Measurements from ENCODE around the gene MMUT.
"Not testable (repeated sequence)": the region's sequence is repeated elsewhere in the genome, so short reads cannot be mapped to it uniquely, and the experiment has no call there.

The MMUT gene

DNA sequence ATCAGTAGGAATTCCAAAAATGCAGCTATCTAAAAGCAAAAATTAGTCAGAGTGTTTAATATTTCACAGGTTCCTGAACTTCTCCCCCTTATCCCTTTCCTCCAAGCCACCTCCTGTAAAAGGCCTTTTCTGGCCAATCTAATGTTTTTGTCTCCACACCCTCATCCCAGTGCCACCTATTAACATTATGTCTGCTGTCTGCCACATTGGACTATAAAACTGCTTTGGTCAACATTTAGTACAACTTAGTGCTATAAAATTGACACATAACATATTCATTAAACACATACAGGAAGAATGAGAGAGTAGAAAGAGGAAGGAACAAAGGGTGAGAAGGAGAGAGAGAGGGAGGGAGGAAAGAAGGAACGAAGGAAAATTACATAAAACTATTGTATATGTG, 47.7 kb downstream of the MMUT start:
- no peak for DNase-seq

DNA sequence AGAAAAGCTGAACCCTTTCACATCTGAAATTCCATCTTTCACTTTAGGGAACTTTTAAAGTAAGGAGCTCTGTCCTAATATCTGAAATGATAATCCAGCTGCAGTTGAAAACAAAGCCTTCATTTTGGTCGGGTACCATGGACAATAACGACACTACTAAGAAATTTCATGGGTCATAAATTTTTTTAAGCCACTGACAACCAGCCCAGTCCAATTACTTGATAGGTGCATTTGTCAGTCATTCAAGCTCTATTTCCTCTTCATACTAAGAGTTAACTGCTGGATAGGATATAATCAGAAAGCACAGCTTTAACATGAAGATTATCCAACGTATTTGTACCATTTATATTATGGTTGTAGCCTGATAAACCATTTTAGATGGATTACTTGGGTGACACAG, 52.5 kb downstream of the MMUT start:
- DNase-seq = no peak

- DNase-seq = peak; percentile 55
These were observed 53.0 kb downstream of the MMUT start for GRCh38 chr6:49409951-49410542.

- peak; percentile 55 for DNase-seq
These were observed 56.6 kb downstream of the MMUT start for GRCh38 chr6:49406250-49406970.

DNA sequence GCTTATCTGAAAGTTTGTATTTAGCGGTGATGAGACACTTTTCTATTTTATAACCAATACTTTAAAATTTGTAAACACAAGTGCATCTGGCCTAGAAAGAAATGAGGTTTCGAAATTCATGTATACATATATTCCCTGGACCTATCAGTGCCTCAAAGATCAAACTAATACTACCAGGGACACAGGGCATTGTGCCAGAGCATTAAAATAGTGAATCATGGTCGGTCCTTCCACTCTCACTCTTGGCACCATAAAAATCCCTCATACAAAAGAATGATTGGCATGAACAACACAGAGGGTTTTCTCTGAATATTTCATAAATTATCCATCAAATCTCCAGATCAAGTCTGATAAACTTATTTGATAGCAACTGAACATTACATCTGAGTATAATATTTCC, 62.0 kb downstream of the MMUT start:
- DNase-seq = no peak

DNA sequence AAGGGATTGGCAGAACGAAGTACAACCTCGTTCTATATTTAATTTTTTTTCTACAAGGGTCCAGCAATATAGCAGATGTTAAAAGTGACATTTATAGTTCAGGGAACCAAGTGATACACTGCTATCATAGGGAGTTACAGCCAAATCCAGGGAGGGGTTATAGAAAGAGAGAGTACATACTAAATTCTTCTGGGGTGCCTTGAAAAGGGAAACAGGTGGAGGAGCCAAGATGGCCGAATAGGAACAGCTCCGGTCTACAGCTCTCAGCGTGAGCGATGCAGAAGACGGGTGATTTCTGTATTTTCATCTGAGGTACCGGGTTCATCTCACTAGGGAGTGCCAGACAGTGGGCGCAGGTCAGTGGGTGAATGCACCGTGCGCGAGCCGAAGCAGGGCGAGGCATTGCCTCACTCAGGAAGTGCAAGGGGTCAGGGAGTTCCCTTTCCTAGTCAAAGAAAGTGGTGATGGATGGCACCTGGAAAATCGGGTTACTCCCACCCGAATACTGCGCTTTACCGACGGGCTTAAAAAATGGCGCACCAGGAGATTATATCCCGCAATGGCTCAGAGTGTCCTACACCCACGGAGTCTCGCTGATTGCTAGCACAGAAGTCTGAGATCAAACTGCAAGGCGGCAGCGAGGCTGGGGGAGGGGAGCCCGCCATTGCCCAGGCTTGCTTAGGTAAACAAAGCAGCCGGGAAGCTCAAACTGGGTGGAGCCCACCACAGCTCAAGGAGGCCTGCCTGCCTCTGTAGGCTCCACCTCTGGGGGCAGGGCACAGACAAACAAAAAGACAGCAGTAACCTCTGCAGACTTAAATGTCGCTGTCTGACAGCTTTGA, 76.2 kb downstream of the MMUT start:
- DNase-seq = not testable (repeated sequence)

- DNase-seq = no peak
These were observed 78.1 kb downstream of the MMUT start for GRCh38 chr6:49384904-49385303.
